K562 (cell line): Measurements from ENCODE around the gene CARD11. TPM values are rescaled to one million over a fixed set of nuclear protein-coding genes. Genes with fewer than 3 reads are reported as not detected.

Source experiments
- ATAC-seq: fragments of 200-7000 bp; cut with Tn5 transposase; 3 replicates; pipeline ENCODE4 v1.9.1; 2020; ENCODE audit warnings: moderate library complexity
- BruUV-seq: library from RNA; stranded (reverse); fragments of 400-500 nt; replicated peaks from 2 replicates; lab custom pipeline; 2021; lab: Mats Ljungman, UMichigan
- CTCF ChIA-PET: fragments of 300-600 bp; formaldehyde crosslinking; extraction: SDS; loops from one replicate; lab custom pipeline; 2021; ENCODE audit warnings: low intra/inter-chr PET ratio; lab: Yijun Ruan, JAX
- POLR2A ChIA-PET: fragments of 300-600, 350-650 bp; sonication (Branson Sonifier 250); formaldehyde crosslinking; extraction: SDS; loops from one replicate; lab custom pipeline; 2021; ENCODE audit warnings: antibody characterized with exemption, inconsistent platforms; lab: Yijun Ruan, JAX
- DNase-seq, 4 experiments: peaks; one replicate each; pipeline versions ENCODE4 v3.0.0 to v3.0.0-alpha.2; 2011 to 2018; ENCODE audit warnings: low spot score in 3 of 4, mixed read lengths in 3 of 4; ENCODE audit errors: extremely low read depth in 1 of 4
- FAIRE-seq: peaks from 2 replicates; lab custom pipeline; 2011; peaks lifted over from hg19 to GRCh38; lab: Jason Lieb, UNC
- H2AFZ ChIP-seq: 2 replicates; pipeline ENCODE4 v1.6.0; 2011; ENCODE audit warnings: low read depth, low read length, control low read depth, inconsistent platforms
- H3K27ac ChIP-seq: fragments of 200-600 bp; 3 replicates; pipeline ENCODE4 v1.8.0; 2011; ENCODE audit warnings: low read depth, mild to moderate bottlenecking, control low read depth, inconsistent platforms, low read length, moderate library complexity, mixed read lengths; ENCODE audit errors: extremely low read depth
- H3K27me3 ChIP-seq, 2 experiments: fragments of 300-600 bp in 1 of 2; 2 replicates in 1 of 2; 3 replicates in 1 of 2; pipeline versions ENCODE4 v1.6.0 to v1.8.0; 2011; ENCODE audit warnings: inconsistent platforms in 2 of 2, low read length in 2 of 2, mild to moderate bottlenecking in 1 of 2, mixed read lengths in 1 of 2, moderate library complexity in 1 of 2; ENCODE audit not compliant: control insufficient read depth in 2 of 2, insufficient read depth in 2 of 2
- H3K36me3 ChIP-seq: fragments of 300-600 bp; 3 replicates; pipeline ENCODE4 v1.8.0; 2011; ENCODE audit warnings: mild to moderate bottlenecking, low read length, inconsistent platforms; ENCODE audit not compliant: control insufficient read depth, insufficient read depth
- H3K4me1 ChIP-seq, 2 experiments: fragments of 200-600 bp in 1 of 2; replicated peaks in 1 of 2; 2 replicates in 1 of 2; 3 replicates in 1 of 2; pipeline versions ENCODE4 v1.5.1 to v1.8.0; 2011; ENCODE audit warnings: inconsistent platforms in 2 of 2, low read length in 2 of 2, mild to moderate bottlenecking in 1 of 2, mixed read lengths in 1 of 2, moderate library complexity in 1 of 2; ENCODE audit not compliant: control insufficient read depth in 2 of 2, insufficient read depth in 2 of 2
- H3K4me2 ChIP-seq: 2 replicates; pipeline ENCODE4 v1.6.1; 2011; ENCODE audit warnings: low read length, control low read depth, inconsistent platforms, mixed read lengths; ENCODE audit not compliant: insufficient read depth
- H3K4me3 ChIP-seq: fragments of 200-600 bp; sonication (generic), shearing (Covaris generic); 2 replicates; pipeline ENCODE4 v1.5.1; 2016; ENCODE audit warnings: control low read depth, inconsistent platforms
- H3K79me2 ChIP-seq: fragments of 200-600 bp; 3 replicates; pipeline ENCODE4 v1.8.0; 2011; ENCODE audit warnings: low read length, inconsistent platforms; ENCODE audit not compliant: control insufficient read depth, insufficient read depth
- H3K9ac ChIP-seq, 2 experiments: 2 replicates each; pipeline versions ENCODE4 v1.6.0 to v1.6.1; 2011; ENCODE audit warnings: low read depth in 2 of 2, low read length in 2 of 2, control low read depth in 1 of 2, inconsistent platforms in 1 of 2, mild to moderate bottlenecking in 1 of 2, mixed read lengths in 1 of 2; ENCODE audit not compliant: insufficient read depth in 1 of 2
- H3K9me1 ChIP-seq: one replicate; pipeline ENCODE4 v1.6.0; 2011; ENCODE audit warnings: inconsistent platforms, mild to moderate bottlenecking, low read length, moderate library complexity; ENCODE audit not compliant: control insufficient read depth, insufficient read depth
- H3K9me3 ChIP-seq: replicated peaks from 2 replicates; pipeline ENCODE4 v1.5.1; 2011; ENCODE audit warnings: low read depth, low read length, inconsistent platforms; ENCODE audit not compliant: control insufficient read depth, insufficient read depth
- H4K20me1 ChIP-seq: replicated peaks from 2 replicates; pipeline ENCODE4 v1.6.1; 2011; ENCODE audit warnings: low read length, inconsistent platforms, mixed read lengths; ENCODE audit not compliant: control insufficient read depth, insufficient read depth
- ATF2 ChIP-seq: sonication (generic); formaldehyde crosslinking; IDR thresholded peaks from 2 replicates; pipeline ENCODE4 v1.8.1; 2022; ENCODE audit warnings: missing genetic modification reagents
- DIDO1 ChIP-seq: fragments of 450-650 bp; IDR thresholded peaks from 2 replicates; pipeline ENCODE4 v1.6.1; 2016; ENCODE audit warnings: low read depth, missing biosample characterization, missing genetic modification characterization
- E2F4 ChIP-seq: sonication (generic); formaldehyde crosslinking; IDR thresholded peaks from 2 replicates; pipeline ENCODE4 v1.8.0; 2022; ENCODE audit warnings: mild to moderate bottlenecking, low read depth, missing genetic modification reagents
- FOXA3 ChIP-seq, 2 experiments: fragments of 450-650 bp in 1 of 2; sonication (generic) in 1 of 2; formaldehyde crosslinking; IDR thresholded peaks in 1 of 2; conservative IDR thresholded peaks in 1 of 2; 2 replicates each; pipeline versions ENCODE4 v1.4.0 to v1.8.0; 2020 to 2022; ENCODE audit warnings: mild to moderate bottlenecking in 2 of 2, missing genetic modification reagents in 1 of 2
- HNRNPUL1 ChIP-seq: fragments of 200-400 bp; formaldehyde crosslinking; IDR thresholded peaks from 2 replicates; pipeline ENCODE4 v1.6.1; 2017; ENCODE audit warnings: low read length
- NR2F6 ChIP-seq: fragments of 450-650 bp; formaldehyde crosslinking; IDR thresholded peaks from 2 replicates; pipeline ENCODE4 v1.4.0; 2020; ENCODE audit warnings: mild to moderate bottlenecking
- PML ChIP-seq: IDR thresholded peaks from 2 replicates; pipeline ENCODE4 v1.6.1; 2012; ENCODE audit warnings: low read length, inconsistent platforms
- POLR2AphosphoS5 ChIP-seq: IDR thresholded peaks from 2 replicates; pipeline ENCODE4 v1.6.1; 2011; ENCODE audit warnings: mild to moderate bottlenecking, low read depth, low read length, moderate library complexity; ENCODE audit not compliant: control insufficient read depth, insufficient read depth
- SETDB1 ChIP-seq: IDR thresholded peaks from one replicate; pipeline ENCODE4 v1.6.1; 2012; ENCODE audit warnings: low read length, control low read depth, inconsistent platforms
- ZNF224 ChIP-seq: sonication (generic); formaldehyde crosslinking; IDR thresholded peaks from 2 replicates; pipeline ENCODE4 v1.8.0; 2022; ENCODE audit warnings: mild to moderate bottlenecking, missing genetic modification reagents
- ZNF609 ChIP-seq: sonication (generic); formaldehyde crosslinking; IDR thresholded peaks from 2 replicates; pipeline ENCODE4 v1.8.1; 2023; ENCODE audit warnings: missing genetic modification reagents, mild to moderate bottlenecking, borderline replicate concordance
- ZNF780A ChIP-seq: fragments of 250-450 bp; sonication (Bioruptor Pico); IDR thresholded peaks from 2 replicates; pipeline ENCODE4 v1.5.0; 2021; ENCODE audit warnings: mild to moderate bottlenecking
- WGBS: fragments of 100-300 bp; shearing (Covaris generic); methylation state at CpG from one replicate; pipeline ENCODE4 v1.1.6; 2016; ENCODE audit warnings: low coverage, mixed read lengths; ENCODE audit not compliant: insufficient coverage; ENCODE audit errors: missing lambda C conversion rate; 5-methylcytosine and 5-hydroxymethylcytosine counted together
- in situ Hi-C: fragments of 300-500 bp; cut with MboI; formaldehyde crosslinking; loops from 4 replicates; pipeline ENCODE4 v1.15.0; 2018; ENCODE audit warnings: inconsistent platforms, mixed read lengths
- intact Hi-C: fragments of 100-400 bp; cut with micrococcal nuclease; formaldehyde crosslinking; loops from 2 replicates; pipeline ENCODE4 v1.14.2; 2022
- polyA plus RNA-seq, 8 experiments: library from polyadenylated mRNA; depleted of rRNA in 4 of 8; stranded (reverse) in 5 of 8; unstranded in 3 of 8; fragments of >200 nt; fragmentation: Nextera tagmentation in 2 of 8; fragmentation: Illumina TruSeq in 1 of 8; extraction: Ambion mirVana in 2 of 8; extraction: Trizol in 1 of 8; gene quantifications; 2 replicates each; pipeline versions ENCODE4 v1.2.1 to v1.2.3, GENCODE V29; 2011 to 2014; ENCODE audit warnings: inconsistent platforms in 1 of 8, missing spikeins in 1 of 8
- total RNA-seq, 7 experiments: library from RNA; depleted of rRNA in 6 of 7; stranded (reverse); fragments of >200 nt in 6 of 7; fragmentation: Illumina TruSeq in 2 of 7; extraction: Trizol in 2 of 7; gene quantifications; 2 replicates each; pipeline versions ENCODE4 v1.2.1 to v1.2.3, GENCODE V29; 2011 to 2021; ENCODE audit warnings: low replicate concordance in 1 of 7
- TF ChIP-seq, protein P1 (sequence below): fragments of 250-450 bp; sonication (Bioruptor Pico); IDR thresholded peaks from 2 replicates; pipeline ENCODE4 v1.5.0; 2022; ENCODE audit warnings: mild to moderate bottlenecking

The CARD11 gene
- total and polyA plus RNA-seq, 9 of the 15 experiments (the other 6 are each of a cell fraction or from before 2014, with no cell fraction given): 0.07 to 12.8 (median 5.7) TPM

GRCh38 chr7:2975821-2976371 is 67.8 kb downstream of the CARD11 start:
- no peak for DNase-seq
- Histone ChIP-seq H3K9me1 (no peaks in the 10 kb centered on the region), H3K27ac (no peak overlapping the region), H3K9me3 (no peaks in the 10 kb centered on the region), H3K4me3 (no peak overlapping the region), H3K4me1 (peaks cover 0 to 12% of the 10 kb centered on the region in 2 experiments; a peak in 2 of 5 replicates), H3K4me2 (no peak overlapping the region), H3K9ac (no peak overlapping the region), H4K20me1 (no peaks in the 10 kb centered on the region), H2AFZ (no peak overlapping the region), H3K36me3 (no peaks in the 10 kb centered on the region), H3K79me2 (no peaks in the 10 kb centered on the region), H3K27me3 (no peaks in the 10 kb centered on the region)
- intact Hi-C loops: no loop called here
- no TSS peak for BruUV-seq
- ATAC-seq: no peak
- in situ Hi-C loops: no loop called here
- POLR2A ChIA-PET: interaction anchor here (1.0 to 1.3 kb wide), 2 partner anchors 9 to 15 kb away, joined by 3 to 4 read pairs; no protein-coding TSS in a partner anchor
- 58% methylated on average over 11 of the region's 11 CpGs for WGBS
- FAIRE-seq: no peak
- CTCF ChIA-PET: no interaction called here
- TF ChIP-seq FOXA3 (CRISPR knock-in tag; conservative IDR thresholded peaks at IDR 0.05 in 1 of 2, IDR thresholded peaks at IDR 0.05 in 1 of 2): no peak
- no peak for TF ChIP-seq ATF2
- TF ChIP-seq DIDO1 (tag): no peak
- TF ChIP-seq ZNF780A (CRISPR knock-in tag): no peak
- TF ChIP-seq, protein P1, sequence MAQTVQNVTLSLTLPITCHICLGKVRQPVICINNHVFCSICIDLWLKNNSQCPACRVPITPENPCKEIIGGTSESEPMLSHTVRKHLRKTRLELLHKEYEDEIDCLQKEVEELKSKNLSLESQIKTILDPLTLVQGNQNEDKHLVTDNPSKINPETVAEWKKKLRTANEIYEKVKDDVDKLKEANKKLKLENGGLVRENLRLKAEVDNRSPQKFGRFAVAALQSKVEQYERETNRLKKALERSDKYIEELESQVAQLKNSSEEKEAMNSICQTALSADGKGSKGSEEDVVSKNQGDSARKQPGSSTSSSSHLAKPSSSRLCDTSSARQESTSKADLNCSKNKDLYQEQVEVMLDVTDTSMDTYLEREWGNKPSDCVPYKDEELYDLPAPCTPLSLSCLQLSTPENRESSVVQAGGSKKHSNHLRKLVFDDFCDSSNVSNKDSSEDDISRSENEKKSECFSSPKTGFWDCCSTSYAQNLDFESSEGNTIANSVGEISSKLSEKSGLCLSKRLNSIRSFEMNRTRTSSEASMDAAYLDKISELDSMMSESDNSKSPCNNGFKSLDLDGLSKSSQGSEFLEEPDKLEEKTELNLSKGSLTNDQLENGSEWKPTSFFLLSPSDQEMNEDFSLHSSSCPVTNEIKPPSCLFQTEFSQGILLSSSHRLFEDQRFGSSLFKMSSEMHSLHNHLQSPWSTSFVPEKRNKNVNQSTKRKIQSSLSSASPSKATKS (CRISPR knock-in tag): no peak
- no peak for TF ChIP-seq ZNF609 (CRISPR knock-in tag)
- TF ChIP-seq PML: no peak
- no peak for TF ChIP-seq SETDB1
- no peak for TF ChIP-seq HNRNPUL1
- TF ChIP-seq NR2F6 (CRISPR knock-in tag): no peak
- no peak for TF ChIP-seq POLR2AphosphoS5
- TF ChIP-seq ZNF224 (CRISPR knock-in tag): no peak
- TF ChIP-seq E2F4 (CRISPR knock-in tag): no peak
